Nephron (organoid): ENCODE data around the gene CLCN1.
A peak's percentile ranks its signal among the peaks of the same experiment; 100 is the strongest.

ENCODE experiments used
- H3K27ac Mint-ChIP-seq, 3 experiments: 2 replicates each; pipeline ENCODE4 v1.8.0; 2020; ENCODE audit warnings: mixed read lengths in 3 of 3, mild to moderate bottlenecking in 2 of 3, moderate library complexity in 1 of 3
- H3K27me3 Mint-ChIP-seq: 2 replicates; pipeline ENCODE4 v1.8.0; 2021; ENCODE audit warnings: low read depth, mild to moderate bottlenecking, moderate library complexity, mixed read lengths
- H3K36me3 Mint-ChIP-seq: 2 replicates; pipeline ENCODE4 v1.8.0; 2020; ENCODE audit warnings: low read depth, mixed read lengths
- H3K4me1 Mint-ChIP-seq: 2 replicates; pipeline ENCODE4 v1.8.0; 2020; ENCODE audit warnings: mixed read lengths
- H3K4me3 Mint-ChIP-seq, 3 experiments: 2 replicates each; pipeline ENCODE4 v1.8.0; 2020; ENCODE audit warnings: mild to moderate bottlenecking in 3 of 3, mixed read lengths in 3 of 3, moderate library complexity in 2 of 3
- H3K9me3 Mint-ChIP-seq: 2 replicates; pipeline ENCODE4 v1.8.0; 2020; ENCODE audit warnings: mixed read lengths
- CTCF ChIP-seq, 3 experiments: fragments of 200-600 bp; sonication (generic); IDR thresholded peaks; one replicate each; pipeline ENCODE4 v1.5.0; 2021; ENCODE audit warnings: antibody characterized with exemption in 3 of 3; ENCODE audit not compliant: unreplicated experiment in 3 of 3

CLCN1 gene

GRCh38 chr7:143351574-143351973, 35.7 kb downstream of the CLCN1 start:
- Mint-ChIP-seq H3K9me3 (no peaks in the 10 kb centered on the region), H3K4me1 (no peaks in the 10 kb centered on the region), H3K4me3 (no peak overlapping the region), H3K36me3 (no peaks in the 10 kb centered on the region), H3K27ac (no peak overlapping the region), H3K27me3 (peaks cover 28% of the 10 kb centered on the region)
- no peak for TF ChIP-seq CTCF (IDR thresholded peaks at IDR 0.05; ENCODE audit: unreplicated experiment in 3 of 3)

DNA sequence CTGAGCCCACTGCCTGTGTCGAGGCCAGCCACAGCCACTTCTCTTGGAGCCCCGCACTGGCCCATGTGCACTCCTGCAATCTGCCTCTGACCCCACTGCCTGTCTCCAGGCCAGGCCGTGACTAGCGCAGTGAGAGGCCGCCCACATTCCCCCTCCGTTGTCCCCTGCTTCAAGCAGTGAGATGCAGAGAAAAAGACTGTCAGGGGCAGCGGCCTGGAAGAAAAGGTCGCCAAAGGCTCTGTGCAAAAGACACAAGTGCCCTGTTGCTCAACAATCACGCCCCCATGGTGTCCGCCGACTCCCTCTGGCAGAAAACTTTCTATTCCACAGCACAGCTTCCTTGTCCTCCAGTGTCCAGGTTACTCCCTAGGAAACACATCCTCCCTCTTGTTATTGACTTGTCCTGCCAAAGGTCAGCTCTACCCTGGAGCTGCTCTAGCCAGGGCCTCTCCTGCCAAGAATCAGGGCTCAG, 36.7 kb downstream of the CLCN1 start:
- TF ChIP-seq CTCF (IDR thresholded peaks at IDR 0.05; ENCODE audit: unreplicated experiment in 3 of 3), result no peak
- Mint-ChIP-seq H3K4me3 (no peak overlapping the region), H3K9me3 (no peaks in the 10 kb centered on the region), H3K27ac (peak overlapping the region in 1 of 3 experiments; percentile 67), H3K27me3 (peaks cover 23% of the 10 kb centered on the region), H3K36me3 (peaks cover 4% of the 10 kb centered on the region), H3K4me1 (no peaks in the 10 kb centered on the region)

DNA sequence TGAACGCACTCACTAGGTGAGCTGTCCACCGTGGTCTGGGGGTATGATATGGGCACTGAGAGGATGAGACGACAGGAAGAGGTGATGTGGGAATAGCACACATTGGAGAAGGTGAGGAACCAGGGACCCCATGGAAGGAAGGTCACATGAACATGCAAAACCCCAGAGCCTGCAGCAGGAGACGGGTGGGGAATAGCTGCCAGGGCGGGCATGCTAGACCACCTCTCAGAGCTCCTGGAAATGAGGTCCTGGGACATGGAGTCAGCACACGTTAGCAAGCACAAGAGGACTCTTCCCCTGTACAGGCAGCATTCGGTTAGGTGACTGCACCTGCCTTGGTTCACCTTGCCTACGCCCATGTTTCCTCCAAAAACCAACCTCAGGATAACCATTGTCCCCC, 38.5 kb downstream of the CLCN1 start:
- H3K4me1 Mint-ChIP-seq, result no peaks in the 10 kb centered on the region
- H3K4me3 Mint-ChIP-seq, result no peak overlapping the region
- H3K36me3 Mint-ChIP-seq, result peaks cover 8% of the 10 kb centered on the region
- no peak overlapping the region for H3K27ac Mint-ChIP-seq
- TF ChIP-seq CTCF (IDR thresholded peaks at IDR 0.05; ENCODE audit: unreplicated experiment in 3 of 3), result no peak
- H3K9me3 Mint-ChIP-seq, result no peaks in the 10 kb centered on the region
- peaks cover 36% of the 10 kb centered on the region for H3K27me3 Mint-ChIP-seq

GRCh38 chr7:143354965-143355364, 39.1 kb downstream of the CLCN1 start:
- no peak for TF ChIP-seq CTCF (IDR thresholded peaks at IDR 0.05; ENCODE audit: unreplicated experiment in 3 of 3)
- Mint-ChIP-seq H3K4me3 (no peak overlapping the region), H3K4me1 (no peaks in the 10 kb centered on the region), H3K9me3 (no peaks in the 10 kb centered on the region), H3K27me3 (peaks cover 42% of the 10 kb centered on the region), H3K27ac (no peak overlapping the region), H3K36me3 (peaks cover 11% of the 10 kb centered on the region)

DNA sequence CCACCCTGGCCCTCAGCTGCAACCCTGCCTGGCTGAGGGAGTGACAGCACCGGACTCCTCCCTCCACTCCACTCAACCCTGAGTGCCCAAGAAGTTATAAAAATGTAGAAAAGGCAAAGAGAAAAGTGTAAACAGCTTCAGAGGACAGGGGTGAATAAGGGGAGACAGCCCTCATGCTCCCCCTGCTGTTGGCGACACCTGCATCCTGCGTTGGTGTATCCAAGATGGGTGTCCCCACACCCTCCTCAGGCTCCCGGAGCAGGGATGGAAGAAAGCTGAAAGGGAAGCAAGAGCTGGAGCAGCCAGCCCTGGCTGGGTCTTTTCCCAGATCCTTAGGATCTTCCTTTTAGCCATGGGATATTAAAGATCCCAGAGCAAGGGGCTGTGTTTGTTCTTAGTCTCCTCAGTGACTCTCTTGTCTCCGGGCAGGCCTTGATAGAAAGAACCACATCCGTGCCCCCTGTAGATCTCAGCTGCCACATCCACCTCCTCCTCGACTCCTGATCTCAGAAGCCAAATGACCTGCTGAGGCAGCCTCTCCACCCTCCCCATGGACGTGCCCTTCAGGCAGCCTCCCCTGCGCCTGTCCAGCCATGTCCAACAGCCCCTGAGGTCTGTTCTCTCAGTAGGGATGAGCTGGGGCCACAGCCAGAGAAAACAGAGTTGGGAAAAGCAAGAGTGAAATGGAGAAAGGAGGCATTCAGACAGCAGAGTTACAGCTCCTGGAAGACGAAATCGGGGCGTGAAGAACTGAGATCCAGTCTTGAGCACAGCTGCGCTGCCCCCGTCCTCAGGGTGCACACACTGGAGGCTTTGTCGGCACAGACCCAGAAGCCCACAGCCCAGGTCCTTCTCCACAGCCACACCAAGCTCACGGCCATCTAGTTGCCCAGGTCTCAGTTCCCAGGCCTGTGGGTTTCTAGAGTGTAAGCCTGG, 39.8 kb downstream of the CLCN1 start:
- peaks cover 5% of the 10 kb centered on the region for H3K4me1 Mint-ChIP-seq
- no peak overlapping the region for H3K27ac Mint-ChIP-seq
- no peaks in the 10 kb centered on the region for H3K9me3 Mint-ChIP-seq
- H3K36me3 Mint-ChIP-seq, result peaks cover 11% of the 10 kb centered on the region
- no peak overlapping the region for H3K4me3 Mint-ChIP-seq
- TF ChIP-seq CTCF (IDR thresholded peaks at IDR 0.05; ENCODE audit: unreplicated experiment in 3 of 3), result no peak
- peaks cover 50% of the 10 kb centered on the region for H3K27me3 Mint-ChIP-seq
